ENCODE results near the gene A2M.

Gene A2M

GRCh38 chr12:9094512-9095206 lies 21.1 kb downstream of the A2M start:
- DNase-seq (ENCODE audit: low spot score) = no peak
- in situ Hi-C loops (cut with MboI; ENCODE audit: low pct_unique_long_range_greater_than_20kb, low sequenced_read_pairs, unreplicated experiment) = no loop called here
- TF ChIP-seq CTCF (IDR thresholded peaks at IDR 0.05; ENCODE audit: extremely low read depth, insufficient read depth, missing control alignments) = no peak

GRCh38 chr12:9091891-9092598 lies 23.7 kb downstream of the A2M start:
- in situ Hi-C loops (cut with MboI; ENCODE audit: low pct_unique_long_range_greater_than_20kb, low sequenced_read_pairs, unreplicated experiment) = no loop called here
- DNase-seq (ENCODE audit: low spot score) = no peak
- TF ChIP-seq CTCF (IDR thresholded peaks at IDR 0.05; ENCODE audit: extremely low read depth, insufficient read depth, missing control alignments) = no peak

- no peak for DNase-seq (ENCODE audit: low spot score)
- in situ Hi-C loops (cut with MboI; ENCODE audit: low pct_unique_long_range_greater_than_20kb, low sequenced_read_pairs, unreplicated experiment) = no loop called here
- no peak for TF ChIP-seq CTCF (IDR thresholded peaks at IDR 0.05; ENCODE audit: extremely low read depth, insufficient read depth, missing control alignments)
These were observed 25.5 kb downstream of the A2M start for GRCh38 chr12:9090220-9090619.

- no peak for TF ChIP-seq CTCF (IDR thresholded peaks at IDR 0.05; ENCODE audit: extremely low read depth, insufficient read depth, missing control alignments)
- in situ Hi-C loops (cut with MboI; ENCODE audit: low pct_unique_long_range_greater_than_20kb, low sequenced_read_pairs, unreplicated experiment) = no loop called here
- no peak for DNase-seq (ENCODE audit: low spot score)
These were observed 28.5 kb downstream of the A2M start for GRCh38 chr12:9087087-9087835.

- DNase-seq (ENCODE audit: low spot score) = no peak
- TF ChIP-seq CTCF (IDR thresholded peaks at IDR 0.05; ENCODE audit: extremely low read depth, insufficient read depth, missing control alignments) = no peak
- in situ Hi-C loops (cut with MboI; ENCODE audit: low pct_unique_long_range_greater_than_20kb, low sequenced_read_pairs, unreplicated experiment) = no loop called here
These were observed 29.6 kb downstream of the A2M start for GRCh38 chr12:9086087-9086486.

GRCh38 chr12:9084417-9084816 lies 31.3 kb downstream of the A2M start:
- no peak for DNase-seq (ENCODE audit: low spot score)
- no peak for TF ChIP-seq CTCF (IDR thresholded peaks at IDR 0.05; ENCODE audit: extremely low read depth, insufficient read depth, missing control alignments)
- in situ Hi-C loops (cut with MboI; ENCODE audit: low pct_unique_long_range_greater_than_20kb, low sequenced_read_pairs, unreplicated experiment) = no loop called here

Data from GM13977 (cell line).